ENCODE data around the gene FBXL7.
A peak's percentile ranks its signal among the peaks of the same experiment; 100 is the strongest.

The FBXL7 gene

DNA sequence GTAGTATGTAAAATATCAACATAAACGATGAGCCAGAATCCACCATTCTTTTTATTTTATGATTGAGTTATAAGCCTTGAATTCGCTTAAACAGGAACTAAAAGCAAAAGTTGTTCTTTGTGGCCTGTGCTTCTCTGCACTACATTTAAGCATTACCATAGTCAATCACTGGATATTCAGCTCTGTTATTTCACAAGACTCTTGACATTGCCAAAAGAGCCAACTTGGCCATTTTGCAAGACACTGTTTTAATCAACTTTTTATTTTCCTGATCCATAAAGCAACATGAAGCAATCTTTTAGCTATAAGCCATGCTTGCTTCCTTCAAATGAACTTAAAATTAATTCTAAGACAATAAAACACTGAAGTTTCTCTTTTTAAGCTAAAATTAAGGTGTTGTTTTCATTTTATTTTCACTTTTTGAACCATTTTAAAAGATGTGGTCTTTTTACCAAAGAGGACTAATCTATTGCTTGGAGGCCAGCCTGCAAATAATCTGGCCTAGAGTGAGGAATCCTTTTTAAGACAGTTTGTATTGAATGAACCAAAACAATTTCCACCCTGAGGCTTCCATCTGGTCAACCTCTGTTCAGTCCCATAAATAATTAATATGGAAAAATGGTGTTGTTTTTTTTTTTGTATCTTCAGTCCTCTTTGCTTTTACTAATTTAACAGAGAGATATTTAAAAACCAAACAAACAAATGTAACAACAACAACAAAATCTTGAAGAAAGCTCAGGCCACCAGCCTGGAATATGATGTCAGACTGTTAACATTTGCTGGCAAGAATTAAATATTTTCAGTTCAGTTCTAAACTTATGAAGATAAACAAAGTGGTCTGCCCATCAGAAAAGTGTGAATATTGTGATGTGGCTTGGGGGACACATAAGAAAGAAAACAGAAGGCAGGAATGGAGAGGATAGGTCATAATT is 405.2 kb downstream of the FBXL7 start:
- peak; percentile 100 for FAIRE-seq

DNA sequence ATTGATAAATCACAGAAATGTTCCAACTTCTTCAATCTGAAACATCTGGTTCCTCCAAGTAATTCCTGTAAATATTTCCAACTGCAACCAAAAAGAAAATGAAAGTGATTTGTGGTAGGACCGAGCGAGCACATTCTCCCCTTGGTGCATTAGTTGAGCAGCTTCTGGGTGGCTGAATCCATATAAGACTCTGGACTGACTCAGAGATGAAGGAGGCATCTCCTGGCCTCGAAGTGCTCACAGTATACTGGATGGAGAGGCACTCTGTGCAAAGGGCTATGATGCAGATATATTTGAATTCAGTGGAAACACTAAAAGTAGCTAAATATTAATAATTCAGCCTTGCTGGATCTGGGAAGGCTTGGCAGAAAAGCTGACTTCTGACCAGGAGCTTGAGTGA is 414.7 kb downstream of the FBXL7 start:
- no peak for FAIRE-seq

DNA sequence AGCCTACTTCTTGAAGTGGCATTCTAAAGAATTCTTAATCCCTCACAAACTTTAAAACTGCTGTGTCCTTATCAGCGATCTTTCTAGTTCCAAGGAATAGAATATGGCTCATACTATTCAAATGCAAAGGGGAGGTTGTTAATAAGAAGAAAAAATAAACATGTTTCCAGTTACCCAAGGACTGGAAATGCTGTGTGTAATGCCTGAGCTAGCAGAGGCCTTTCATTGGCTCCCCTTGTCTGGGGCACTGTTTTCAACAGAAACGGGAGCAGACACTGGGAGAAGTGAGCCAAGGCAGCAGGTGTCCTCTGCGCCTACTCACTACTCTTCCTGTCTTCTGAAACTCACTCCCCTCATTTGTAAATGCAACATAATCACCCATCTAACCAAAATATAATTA is 426.6 kb downstream of the FBXL7 start:
- no peak for FAIRE-seq

DNA sequence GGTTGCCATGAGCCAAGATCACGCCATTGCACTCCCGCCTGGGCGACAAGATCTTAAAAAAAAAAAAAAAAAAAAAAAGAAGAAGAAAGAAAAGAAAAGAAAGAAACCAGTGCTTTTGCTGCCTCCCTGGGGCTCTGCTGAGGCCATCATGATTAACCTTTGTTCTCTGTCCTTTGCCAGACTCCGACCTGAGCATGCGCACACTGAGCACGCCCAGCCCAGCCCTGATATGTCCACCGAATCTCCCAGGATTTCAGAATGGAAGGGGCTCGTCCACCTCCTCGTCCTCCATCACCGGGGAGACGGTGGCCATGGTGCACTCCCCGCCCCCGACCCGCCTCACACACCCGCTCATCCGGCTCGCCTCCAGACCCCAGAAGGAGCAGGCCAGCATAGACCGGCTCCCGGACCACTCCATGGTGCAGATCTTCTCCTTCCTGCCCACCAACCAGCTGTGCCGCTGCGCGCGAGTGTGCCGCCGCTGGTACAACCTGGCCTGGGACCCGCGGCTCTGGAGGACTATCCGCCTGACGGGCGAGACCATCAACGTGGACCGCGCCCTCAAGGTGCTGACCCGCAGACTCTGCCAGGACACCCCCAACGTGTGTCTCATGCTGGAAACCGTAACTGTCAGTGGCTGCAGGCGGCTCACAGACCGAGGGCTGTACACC is 427.9 kb downstream of the FBXL7 start:
- no peak for FAIRE-seq

DNA sequence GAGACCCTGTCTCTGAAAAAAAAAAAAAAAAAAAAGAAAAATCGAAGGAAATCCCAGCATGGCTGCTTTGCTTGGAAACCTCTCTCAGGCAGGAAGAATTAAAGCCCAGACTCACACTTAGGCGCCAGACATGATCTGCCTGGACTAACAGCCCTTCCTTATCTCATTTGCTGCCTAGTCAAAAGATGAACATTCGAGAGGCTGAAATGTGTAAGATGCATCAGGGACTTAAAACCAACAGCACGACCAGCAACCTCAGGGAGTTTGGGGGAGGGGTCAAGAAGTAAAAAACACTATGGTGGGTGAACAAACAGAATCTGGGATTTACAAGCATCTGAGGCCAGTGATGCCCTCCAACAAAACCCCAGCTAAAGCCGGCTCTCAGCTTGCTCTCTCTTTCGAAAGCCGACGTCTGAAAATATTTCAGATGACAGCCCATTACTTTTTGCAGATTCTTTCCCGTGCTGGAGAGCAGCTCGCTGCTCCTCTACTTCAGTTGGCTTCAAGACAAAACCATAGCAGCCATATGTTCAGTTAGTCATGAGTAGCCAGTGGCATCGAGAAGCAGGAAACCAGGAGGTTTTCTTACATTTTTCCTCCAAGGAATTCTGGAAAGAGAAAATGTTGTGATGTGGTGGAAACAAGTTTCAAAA is 429.8 kb downstream of the FBXL7 start:
- no peak for FAIRE-seq

DNA sequence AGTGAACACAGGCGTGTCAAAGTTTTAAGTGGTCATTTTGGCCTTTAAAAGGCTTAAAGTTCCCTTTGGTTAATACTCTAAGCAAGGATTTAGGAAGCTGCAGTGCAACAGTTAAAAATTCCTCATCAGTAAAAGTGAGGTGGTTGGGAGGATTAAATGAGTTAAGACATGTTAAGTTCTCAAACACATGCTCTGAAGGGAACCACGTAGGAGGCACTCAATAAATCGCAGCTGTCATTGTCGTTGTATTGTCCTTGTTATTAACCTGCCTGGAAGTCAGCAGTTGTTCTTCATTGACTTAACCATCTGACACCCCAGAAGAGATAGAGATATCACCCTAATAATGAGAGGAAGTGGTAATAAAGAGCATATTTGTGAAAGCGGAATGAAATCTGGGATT is 432.1 kb downstream of the FBXL7 start:
- FAIRE-seq = no peak

DNA sequence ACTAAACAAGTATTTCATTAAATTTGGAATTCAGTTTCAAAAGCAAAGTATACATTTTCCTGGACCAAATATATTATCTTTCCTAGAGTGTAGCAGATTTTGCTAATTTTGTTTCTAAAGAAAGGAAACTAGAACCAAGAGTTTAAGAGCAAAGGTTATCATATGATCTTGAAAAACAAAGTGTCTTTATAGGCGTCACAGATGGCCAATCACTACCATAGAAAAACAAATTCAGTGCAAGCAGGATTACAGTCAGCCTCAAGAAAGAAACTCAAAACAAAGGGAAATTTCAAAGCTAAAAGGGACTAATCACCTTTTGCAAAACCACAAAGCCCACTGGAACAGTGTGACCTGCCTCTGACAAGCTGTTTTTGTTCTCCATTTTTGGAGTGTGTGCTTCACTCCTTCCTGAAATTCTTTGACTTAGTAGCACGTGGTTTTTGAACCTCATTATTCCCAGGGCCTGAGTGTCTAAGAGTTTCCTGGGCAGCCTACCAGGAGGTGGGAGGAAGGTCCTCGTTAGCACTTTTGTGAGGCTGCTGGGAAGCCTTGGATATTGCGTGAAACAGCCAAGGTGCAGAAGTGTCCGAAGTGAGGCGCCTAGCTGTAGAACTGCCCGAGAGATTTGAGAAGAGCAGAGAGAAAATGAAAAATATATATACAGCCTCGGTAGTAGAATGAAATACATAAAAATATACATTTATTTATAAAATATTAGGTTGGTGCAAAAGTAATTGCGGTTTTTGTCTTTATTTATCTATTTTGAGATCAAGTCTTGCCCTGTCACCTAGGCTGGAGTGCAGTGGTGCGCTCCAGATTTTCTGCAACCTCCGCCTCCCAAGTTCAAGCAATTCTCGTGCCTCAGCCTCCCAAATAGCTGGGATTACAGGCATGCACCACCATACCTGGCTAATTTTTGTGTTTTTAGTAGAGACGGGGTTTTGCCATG is 433.6 kb downstream of the FBXL7 start:
- peak; percentile 99 for FAIRE-seq

DNA sequence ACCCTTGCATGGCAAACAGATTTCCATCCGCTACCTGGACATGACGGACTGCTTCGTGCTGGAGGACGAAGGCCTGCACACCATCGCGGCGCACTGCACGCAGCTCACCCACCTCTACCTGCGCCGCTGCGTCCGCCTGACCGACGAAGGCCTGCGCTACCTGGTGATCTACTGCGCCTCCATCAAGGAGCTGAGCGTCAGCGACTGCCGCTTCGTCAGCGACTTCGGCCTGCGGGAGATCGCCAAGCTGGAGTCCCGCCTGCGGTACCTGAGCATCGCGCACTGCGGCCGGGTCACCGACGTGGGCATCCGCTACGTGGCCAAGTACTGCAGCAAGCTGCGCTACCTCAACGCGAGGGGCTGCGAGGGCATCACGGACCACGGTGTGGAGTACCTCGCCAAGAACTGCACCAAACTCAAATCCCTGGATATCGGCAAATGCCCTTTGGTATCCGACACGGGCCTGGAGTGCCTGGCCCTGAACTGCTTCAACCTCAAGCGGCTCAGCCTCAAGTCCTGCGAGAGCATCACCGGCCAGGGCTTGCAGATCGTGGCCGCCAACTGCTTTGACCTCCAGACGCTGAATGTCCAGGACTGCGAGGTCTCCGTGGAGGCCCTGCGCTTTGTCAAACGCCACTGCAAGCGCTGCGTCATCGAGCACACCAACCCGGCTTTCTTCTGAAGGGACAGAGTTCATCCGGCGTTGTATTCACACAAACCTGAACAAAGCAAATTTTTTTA is 436.7 kb downstream of the FBXL7 start:
- FAIRE-seq = no peak

DNA sequence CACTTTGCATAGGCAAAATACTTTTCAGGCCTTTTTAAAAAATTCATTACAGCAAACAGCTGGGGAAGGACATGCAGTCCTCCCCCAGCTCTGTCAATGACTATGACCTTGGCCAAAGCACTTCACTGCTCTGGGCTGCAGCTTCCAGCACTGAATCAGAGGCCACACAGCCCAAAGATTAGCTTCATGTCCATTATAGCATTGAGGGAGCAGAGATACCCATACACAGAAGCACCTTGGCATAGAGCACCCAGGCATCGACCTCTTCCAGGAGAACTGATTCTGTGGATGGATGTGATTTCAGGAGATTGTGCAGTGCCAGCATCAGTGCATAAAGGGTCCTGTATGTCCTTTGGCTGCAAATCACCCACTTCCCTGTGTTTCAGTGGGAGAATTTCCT is 437.7 kb downstream of the FBXL7 start:
- no peak for FAIRE-seq

DNA sequence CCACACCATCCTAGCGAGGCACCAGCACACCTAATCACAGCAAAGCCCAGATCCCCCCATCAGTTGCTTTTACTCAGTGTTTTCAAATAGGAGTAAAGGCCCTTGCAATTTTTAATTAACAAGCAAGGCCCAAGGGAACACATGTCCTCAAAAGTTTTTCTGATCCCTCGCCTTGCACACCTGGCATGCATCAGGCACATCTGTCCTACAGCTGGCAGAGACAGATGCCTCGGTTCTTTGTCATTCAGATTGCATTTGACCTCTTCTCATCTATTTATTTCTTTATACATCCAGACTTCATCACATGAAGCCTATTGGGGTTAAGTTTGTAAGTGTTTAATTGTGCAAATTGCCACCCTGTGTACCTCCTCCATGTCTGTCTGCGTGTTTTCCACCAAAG is 438.2 kb downstream of the FBXL7 start:
- FAIRE-seq = no peak

DNA sequence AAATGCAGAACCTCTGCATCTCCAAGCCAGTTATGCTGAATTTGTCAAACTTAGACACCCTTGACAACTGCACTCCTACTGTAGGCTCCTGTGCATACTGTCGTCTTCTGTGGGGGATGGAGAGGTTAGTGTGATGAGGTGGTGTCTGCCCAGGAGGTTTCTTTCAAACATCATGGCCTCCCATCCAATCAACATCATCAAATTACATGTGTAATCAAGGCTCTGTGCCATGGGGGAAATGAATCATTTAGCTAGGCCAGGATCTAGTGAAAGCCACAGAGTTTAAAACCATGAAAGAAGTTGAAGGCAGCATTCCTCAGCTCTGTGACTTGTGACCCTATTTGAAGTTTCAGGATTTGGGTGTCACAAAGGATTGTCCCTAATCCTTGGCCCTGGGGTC is 439.0 kb downstream of the FBXL7 start:
- no peak for FAIRE-seq

DNA sequence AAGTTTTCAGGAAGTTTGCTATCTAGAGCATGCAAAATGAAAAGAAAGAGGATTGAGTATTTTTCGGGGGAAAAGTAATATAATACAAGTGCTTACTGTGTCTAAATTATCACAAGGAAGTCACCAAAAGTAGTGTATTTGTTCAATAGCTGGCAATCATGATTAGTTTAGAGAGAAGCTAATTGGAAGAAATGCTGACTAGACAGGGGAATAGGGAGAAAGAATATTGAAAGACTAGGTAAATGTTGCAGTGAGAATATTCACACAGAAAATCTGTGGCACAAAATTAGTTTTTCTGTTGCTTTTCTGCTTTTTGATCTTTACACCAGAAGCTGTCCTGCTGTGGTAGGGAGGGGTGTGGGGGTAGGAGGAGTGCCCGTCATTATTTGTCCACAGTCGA is 440.9 kb downstream of the FBXL7 start:
- no peak for FAIRE-seq

DNA sequence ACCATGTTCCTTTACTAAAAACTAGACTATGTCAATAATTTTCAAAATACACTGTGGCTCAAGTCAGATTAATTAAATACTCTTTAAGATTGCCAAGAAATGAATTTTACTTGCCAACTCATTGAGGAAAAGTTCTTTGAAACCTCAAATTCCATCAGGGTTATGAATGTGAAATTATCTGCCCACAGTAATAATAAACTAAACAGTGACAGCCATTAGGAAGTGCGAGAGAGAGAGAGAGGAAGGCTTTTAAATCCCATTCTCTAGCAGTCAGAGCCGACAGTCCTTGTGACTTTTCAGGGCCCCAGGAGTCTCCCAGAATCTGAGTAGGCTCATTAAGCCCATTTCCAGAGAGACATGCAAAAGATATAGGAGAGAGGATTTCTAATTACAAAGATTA is 443.5 kb downstream of the FBXL7 start:
- FAIRE-seq = no peak

DNA sequence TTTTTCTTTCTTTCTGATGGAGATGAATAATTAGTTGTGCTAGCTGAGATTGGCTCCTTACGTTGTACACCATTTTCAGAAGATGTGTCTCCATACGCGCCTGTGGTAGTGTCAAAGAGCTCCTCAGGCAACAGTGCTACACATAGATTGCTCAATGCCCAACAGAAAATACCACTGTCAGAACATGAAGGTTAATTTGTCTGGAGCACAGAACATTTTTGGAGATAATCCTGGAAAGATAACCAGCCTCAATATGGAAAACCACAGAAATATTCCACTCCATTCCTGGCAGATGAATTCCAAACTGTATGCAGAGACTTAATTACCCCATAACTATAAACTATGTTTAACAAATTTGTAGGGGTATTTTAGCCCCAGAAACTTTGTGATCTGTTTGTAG is 446.0 kb downstream of the FBXL7 start:
- no peak for FAIRE-seq

DNA sequence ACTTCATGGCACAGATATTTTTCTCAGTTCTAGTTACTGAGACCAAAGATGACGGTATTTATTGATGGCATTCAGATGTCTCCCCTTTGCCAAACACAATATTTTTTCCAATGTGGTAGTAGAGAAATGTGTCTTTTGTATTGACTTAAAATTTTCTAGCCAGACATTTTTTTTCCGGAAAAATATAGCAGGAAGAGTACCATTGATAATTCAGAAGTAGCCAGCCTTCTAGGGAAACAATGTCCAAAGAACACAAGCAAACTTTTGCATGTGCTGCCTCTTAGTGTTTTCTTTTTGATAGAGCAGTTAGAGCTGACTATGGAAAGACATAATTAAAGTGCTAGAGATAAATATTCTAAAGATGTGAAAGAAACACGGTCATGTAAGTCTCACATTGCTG is 448.2 kb downstream of the FBXL7 start:
- no peak for FAIRE-seq

DNA sequence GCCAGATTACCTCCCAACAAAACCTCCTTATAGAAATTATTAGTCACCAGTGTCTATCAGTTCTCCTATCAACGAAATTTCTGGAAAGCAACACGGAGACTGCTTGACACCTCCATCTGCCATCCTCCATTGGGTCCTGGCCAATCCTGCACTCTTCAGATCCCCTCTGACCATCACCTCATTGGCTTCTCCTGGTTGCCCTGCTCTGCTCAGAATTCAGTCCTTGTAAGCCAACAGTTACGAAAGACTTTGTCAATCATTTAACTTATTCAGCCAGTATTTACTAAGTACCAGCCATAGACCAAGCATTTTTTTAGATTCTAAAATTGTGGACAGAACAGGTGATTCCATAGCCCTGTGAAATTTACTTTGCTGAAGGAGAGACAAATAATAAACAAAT is 451.1 kb downstream of the FBXL7 start:
- FAIRE-seq = no peak

DNA sequence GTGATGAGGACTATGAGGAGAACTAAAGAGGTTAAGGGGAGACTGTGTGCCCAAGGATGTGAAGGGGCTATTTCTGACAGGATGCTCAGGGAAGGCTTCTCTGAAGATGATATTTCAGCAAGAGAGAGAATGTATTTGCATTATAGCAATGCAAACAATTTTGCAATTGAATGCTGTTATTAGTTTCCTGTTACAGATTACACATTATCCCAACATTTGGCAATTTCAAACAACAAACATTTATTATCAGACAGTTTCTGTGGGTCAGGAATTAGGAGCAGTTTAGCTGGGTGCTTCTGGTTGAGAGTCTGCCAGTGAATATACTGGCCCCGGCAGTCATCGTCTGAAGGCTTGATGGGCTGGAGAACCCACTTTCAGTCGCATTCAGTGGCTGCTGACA is 451.6 kb downstream of the FBXL7 start:
- no peak for FAIRE-seq

DNA sequence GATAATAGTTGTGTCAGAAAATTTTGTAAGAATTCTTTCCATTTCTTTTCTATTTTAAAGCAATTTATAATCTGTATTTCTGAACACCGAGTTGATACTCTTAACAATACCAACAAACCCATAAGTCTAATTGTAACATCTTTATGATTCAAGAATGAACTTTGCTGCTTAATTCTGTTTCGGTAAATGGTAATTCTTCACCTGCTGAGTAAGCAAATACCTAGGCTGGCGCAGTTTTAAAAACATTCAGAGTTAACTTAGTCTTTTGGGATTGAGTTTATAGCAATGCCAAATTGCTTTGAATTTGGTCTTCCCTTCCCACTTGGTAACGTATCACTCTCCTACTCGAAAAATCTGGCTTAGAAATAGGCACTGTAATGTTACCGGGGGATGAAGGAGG is 456.6 kb downstream of the FBXL7 start:
- FAIRE-seq = no peak

DNA sequence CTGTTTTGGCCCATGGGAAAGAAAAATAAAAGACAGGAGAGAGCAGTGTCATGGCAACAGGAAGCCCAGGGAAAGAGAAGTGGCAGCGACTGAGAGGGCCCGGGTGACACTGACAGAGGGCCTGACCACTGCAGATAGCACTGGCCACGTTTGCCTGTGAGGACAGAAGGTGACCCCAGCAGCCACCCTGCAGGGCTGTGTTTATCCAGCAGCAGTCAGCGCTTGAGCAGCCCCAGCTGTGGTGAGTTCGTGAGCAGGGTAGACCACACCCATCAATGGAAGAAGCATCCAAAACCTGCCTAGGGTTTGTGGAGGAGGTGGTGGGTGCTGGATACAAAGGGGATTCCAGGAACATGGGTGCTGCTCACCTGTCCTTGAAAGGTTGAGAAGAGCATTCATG is 457.1 kb downstream of the FBXL7 start:
- FAIRE-seq = no peak

DNA sequence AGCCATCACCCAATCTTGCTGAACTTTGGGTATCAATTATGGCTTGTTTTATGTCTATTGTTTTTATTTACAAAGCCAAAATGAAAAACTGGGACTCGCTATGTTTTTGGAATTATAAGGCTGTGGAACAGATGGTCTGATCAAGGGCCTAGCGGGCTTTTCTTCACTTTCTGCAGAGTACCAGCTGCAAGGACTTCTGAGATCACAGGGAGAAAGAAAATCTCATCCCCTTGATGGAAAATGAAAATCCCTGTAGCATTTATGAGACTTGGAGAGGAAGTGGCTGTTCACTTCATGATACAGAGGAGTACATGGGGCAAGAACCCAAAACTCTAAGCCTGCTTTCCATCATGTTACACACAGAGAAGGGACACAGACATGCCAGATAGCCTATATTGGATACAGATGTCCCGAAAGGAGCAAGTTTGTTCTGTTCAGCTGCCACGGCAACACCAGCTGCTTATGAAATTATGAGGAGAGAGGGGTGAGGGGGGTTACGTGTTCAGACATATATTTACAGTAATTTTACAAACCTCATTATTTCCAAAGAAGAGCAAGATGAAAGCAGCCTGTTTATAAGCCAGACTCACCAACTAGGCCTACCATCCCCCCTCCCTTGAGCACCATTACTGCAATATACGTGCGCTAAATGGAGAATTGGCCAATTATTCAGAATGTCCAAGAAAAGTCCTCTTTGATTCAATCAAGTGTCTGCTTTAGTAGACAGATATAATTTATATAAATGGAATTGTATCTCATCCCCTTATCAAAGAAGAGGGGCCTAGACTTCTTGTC is 459.6 kb downstream of the FBXL7 start:
- FAIRE-seq = peak; percentile 62

DNA sequence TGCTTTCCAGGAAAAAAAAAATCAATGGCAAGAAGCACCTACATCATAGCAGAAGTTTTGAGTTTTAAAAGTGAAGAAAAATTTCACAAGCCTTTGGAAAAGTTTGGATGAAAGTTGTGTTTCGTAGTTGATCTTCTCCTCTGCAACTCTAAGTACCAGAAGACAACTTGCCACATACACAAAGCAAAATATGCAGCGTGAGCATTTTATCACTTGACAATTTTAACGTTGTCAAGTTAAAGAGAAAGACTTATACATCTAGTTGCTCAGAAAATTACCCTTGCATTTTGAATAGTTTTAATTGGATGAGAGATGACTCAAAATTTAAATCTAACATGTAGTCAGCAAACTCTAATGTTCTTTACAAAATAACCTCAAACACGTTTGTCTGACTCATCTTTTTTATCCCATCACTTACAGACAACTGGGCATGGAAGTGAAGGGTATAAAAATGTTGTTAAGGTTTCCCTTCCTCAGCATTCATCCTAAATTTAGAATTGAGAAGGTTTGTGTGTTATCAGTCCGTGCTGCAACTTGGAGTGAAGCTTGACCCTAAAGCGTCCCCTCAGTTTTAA is 466.2 kb downstream of the FBXL7 start:
- no peak for FAIRE-seq
